Vagina (tissue), 2 donors: ENCODE measurements around the gene ENPEP. TPM values are rescaled to one million over a fixed set of nuclear protein-coding genes. Genes with fewer than 3 reads are reported as not detected.

Source experiments
- DNase-seq, 2 donors: peaks; one replicate each; pipeline ENCODE4 v3.0.0-alpha.2; 2017; ENCODE audit errors: extremely low spot score in 2 of 2
- H3K27ac ChIP-seq: fragments of 200-600 bp; sonication (generic); one replicate; pipeline ENCODE4 v1.5.1; 2019
- H3K27me3 ChIP-seq: fragments of 200-600 bp; sonication (generic); one replicate; pipeline ENCODE4 v1.5.1; 2019
- H3K36me3 ChIP-seq, 2 donors: fragments of 200-600 bp; sonication (generic); one replicate each; pipeline ENCODE4 v1.5.1; 2017 to 2019
- H3K4me1 ChIP-seq: fragments of 200-600 bp; sonication (generic); one replicate; pipeline ENCODE4 v1.5.1; 2019
- H3K4me3 ChIP-seq, 2 donors: fragments of 200-600 bp; sonication (generic); 1 replicate in 1 of 2; 2 replicates in 1 of 2; pipeline ENCODE4 v1.5.1; 2016 to 2019
- H3K9me3 ChIP-seq: fragments of 200-600 bp; sonication (generic); one replicate; pipeline ENCODE4 v1.5.1; 2019
- POLR2A ChIP-seq, 2 donors: fragments of 450-650 bp; IDR thresholded peaks; one replicate each; pipeline ENCODE4 v1.6.1; 2017; ENCODE audit warnings: antibody characterized with exemption in 2 of 2, mild to moderate bottlenecking in 2 of 2, moderate library complexity in 2 of 2
- POLR2AphosphoS5 ChIP-seq, 2 donors: sonication (generic); formaldehyde crosslinking; IDR thresholded peaks; one replicate each; pipeline ENCODE4 v1.9.0; 2017; ENCODE audit warnings: antibody characterized with exemption in 2 of 2, mild to moderate bottlenecking in 2 of 2, low read depth in 1 of 2; ENCODE audit not compliant: insufficient read depth in 1 of 2
- intact Hi-C: fragments of 100-400 bp; cut with DNase I; formaldehyde crosslinking; loops from one replicate; pipeline ENCODE4 v1.15.1; 2023
- total RNA-seq: library from RNA; depleted of rRNA; stranded (reverse); fragments of >200 nt; gene quantifications from one replicate; pipeline ENCODE4 v1.2.3, GENCODE V29; 2016
- TF ChIP-seq, protein P1 (sequence below), 3 experiments: fragments of 450-650 bp in 2 of 3; fragments of 200-600 bp in 1 of 3; sonication (generic) in 1 of 3; IDR thresholded peaks; one replicate each; pipeline ENCODE4 v1.5.1; 2017 to 2019; ENCODE audit warnings: antibody characterized with exemption in 3 of 3, mild to moderate bottlenecking in 2 of 3, moderate library complexity in 2 of 3

Gene ENPEP
- total RNA-seq, 1 donor from 2014 or later = 5.2 TPM

DNA sequence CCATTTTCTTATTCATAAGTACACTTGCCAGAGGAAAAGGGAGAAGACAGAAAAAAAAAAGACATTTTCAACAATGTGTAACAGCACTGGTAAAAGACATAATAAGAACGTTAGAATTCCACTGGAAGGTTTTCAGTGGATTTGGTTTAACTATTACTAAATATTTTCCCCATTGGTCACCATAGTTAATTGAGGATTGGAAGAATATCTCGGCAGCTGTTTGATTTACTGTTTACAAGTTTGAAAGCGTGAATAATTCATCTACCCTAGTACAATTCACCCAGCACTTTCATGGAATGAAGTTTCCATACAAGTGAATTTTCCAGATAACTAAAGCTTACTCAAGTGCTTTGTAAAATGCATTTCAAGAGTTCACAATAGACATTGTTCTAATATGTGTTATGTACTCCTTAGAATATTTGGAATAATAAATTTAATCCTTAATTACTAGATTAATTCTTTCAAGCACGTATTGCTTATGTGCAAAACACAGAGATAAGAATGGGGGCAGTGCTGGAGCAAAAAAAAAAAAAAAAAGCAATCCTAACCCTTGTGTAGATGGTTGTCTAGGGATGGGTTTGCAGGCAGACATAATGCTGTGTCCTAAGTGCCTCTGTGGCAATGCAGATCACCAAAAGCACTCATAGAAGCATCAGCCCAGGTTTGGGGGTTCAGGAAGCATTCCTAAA is 57.1 kb downstream of the ENPEP start:
- Histone ChIP-seq H3K4me3 (no peak overlapping the region), H3K36me3 (no peaks in the 10 kb centered on the region), H3K27ac (no peak overlapping the region), H3K9me3 (no peaks in the 10 kb centered on the region), H3K27me3 (no peaks in the 10 kb centered on the region), H3K4me1 (no peaks in the 10 kb centered on the region)
- DNase-seq = no peak
- TF ChIP-seq POLR2AphosphoS5 (IDR thresholded peaks at IDR 0.05; ENCODE audit: insufficient read depth in 1 of 2, low read depth in 1 of 2) (no peak), POLR2A (IDR thresholded peaks at IDR 0.05) (no peak)
- TF ChIP-seq, protein P1, sequence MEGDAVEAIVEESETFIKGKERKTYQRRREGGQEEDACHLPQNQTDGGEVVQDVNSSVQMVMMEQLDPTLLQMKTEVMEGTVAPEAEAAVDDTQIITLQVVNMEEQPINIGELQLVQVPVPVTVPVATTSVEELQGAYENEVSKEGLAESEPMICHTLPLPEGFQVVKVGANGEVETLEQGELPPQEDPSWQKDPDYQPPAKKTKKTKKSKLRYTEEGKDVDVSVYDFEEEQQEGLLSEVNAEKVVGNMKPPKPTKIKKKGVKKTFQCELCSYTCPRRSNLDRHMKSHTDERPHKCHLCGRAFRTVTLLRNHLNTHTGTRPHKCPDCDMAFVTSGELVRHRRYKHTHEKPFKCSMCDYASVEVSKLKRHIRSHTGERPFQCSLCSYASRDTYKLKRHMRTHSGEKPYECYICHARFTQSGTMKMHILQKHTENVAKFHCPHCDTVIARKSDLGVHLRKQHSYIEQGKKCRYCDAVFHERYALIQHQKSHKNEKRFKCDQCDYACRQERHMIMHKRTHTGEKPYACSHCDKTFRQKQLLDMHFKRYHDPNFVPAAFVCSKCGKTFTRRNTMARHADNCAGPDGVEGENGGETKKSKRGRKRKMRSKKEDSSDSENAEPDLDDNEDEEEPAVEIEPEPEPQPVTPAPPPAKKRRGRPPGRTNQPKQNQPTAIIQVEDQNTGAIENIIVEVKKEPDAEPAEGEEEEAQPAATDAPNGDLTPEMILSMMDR (IDR thresholded peaks at IDR 0.05) = no peak
- intact Hi-C loops = no loop called here

DNA sequence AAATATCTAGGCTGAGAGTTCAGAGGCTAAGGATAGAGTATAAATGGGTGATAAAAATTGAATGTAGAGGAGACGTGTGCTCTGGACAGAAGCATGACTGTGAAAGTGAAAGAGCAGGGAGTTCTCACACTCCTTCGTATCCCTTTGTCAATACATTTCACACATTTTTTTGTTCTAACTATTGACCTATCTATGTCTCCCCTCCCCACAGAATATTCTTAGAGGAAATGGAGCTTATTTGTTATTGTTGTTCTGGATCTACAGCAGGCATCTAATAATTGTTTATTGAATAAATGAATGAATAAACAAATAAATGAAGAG is 57.6 kb downstream of the ENPEP start:
- TF ChIP-seq POLR2A (IDR thresholded peaks at IDR 0.05) (no peak), POLR2AphosphoS5 (IDR thresholded peaks at IDR 0.05; ENCODE audit: insufficient read depth in 1 of 2, low read depth in 1 of 2) (no peak)
- TF ChIP-seq, protein P1 (IDR thresholded peaks at IDR 0.05) = no peak
- Histone ChIP-seq H3K36me3 (no peaks in the 10 kb centered on the region), H3K27ac (no peak overlapping the region), H3K27me3 (no peaks in the 10 kb centered on the region), H3K4me1 (no peaks in the 10 kb centered on the region), H3K9me3 (no peaks in the 10 kb centered on the region), H3K4me3 (no peak overlapping the region)
- intact Hi-C loops = no loop called here
- DNase-seq = no peak

DNA sequence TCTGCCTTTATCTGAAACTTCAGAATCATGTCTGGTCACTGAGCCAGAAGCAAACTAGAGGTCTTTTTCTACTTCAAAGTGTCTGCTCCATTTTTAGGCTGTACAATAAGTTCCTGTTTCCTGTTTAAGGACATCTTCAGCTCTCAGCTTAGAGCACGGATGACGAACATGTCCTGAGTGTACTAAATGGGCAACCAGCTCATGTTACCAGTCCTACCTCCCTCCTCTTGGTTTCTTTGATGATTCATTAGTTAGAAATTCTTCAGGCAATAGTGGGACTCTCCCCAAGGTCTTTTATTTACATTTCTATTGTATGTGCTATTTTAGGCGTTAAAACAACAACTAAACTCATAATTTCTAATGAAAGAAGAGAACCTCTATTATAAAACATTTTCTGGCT is 58.0 kb downstream of the ENPEP start:
- no peak overlapping the region for H3K27ac ChIP-seq
- intact Hi-C loops = no loop called here

DNA sequence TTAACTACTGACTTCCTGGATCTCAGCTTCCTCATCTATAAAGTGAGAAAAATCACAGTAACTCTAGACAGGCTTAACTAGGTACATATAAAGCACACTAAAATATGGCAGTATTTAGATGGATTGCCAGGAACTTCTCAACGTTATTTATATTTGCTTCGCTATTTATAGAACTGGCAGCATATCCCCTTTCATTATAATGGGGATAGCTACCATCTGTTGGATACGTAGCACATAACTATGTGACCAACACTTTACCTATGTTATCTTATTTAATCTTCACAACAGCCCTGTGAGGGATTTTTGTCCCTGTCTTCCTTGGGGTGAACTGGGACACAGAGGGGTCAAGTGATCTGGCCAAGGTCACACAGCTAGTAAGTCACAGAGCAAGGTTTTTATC is 64.6 kb downstream of the ENPEP start:
- no peak for TF ChIP-seq POLR2AphosphoS5 (IDR thresholded peaks at IDR 0.05; ENCODE audit: insufficient read depth in 1 of 2, low read depth in 1 of 2)
- TF ChIP-seq, protein P1 (IDR thresholded peaks at IDR 0.05) = no peak
- no peak for TF ChIP-seq POLR2A (IDR thresholded peaks at IDR 0.05)
- no peak for DNase-seq
- Histone ChIP-seq H3K27me3 (no peaks in the 10 kb centered on the region), H3K4me1 (no peaks in the 10 kb centered on the region), H3K4me3 (no peak overlapping the region), H3K27ac (no peak overlapping the region), H3K9me3 (no peaks in the 10 kb centered on the region), H3K36me3 (no peaks in the 10 kb centered on the region)
- intact Hi-C loops = no loop called here

More for the DNA sequence above, 58.0 kb downstream of the ENPEP start:
- H3K4me1 ChIP-seq = no peaks in the 10 kb centered on the region
- H3K9me3 ChIP-seq = no peaks in the 10 kb centered on the region
- H3K4me3 ChIP-seq = no peak overlapping the region
- DNase-seq = no peak
- no peaks in the 10 kb centered on the region for H3K36me3 ChIP-seq
- H3K27me3 ChIP-seq = no peaks in the 10 kb centered on the region
- TF ChIP-seq, protein P1 (IDR thresholded peaks at IDR 0.05) = no peak
- TF ChIP-seq POLR2A (IDR thresholded peaks at IDR 0.05) (no peak), POLR2AphosphoS5 (IDR thresholded peaks at IDR 0.05; ENCODE audit: insufficient read depth in 1 of 2, low read depth in 1 of 2) (no peak)

DNA sequence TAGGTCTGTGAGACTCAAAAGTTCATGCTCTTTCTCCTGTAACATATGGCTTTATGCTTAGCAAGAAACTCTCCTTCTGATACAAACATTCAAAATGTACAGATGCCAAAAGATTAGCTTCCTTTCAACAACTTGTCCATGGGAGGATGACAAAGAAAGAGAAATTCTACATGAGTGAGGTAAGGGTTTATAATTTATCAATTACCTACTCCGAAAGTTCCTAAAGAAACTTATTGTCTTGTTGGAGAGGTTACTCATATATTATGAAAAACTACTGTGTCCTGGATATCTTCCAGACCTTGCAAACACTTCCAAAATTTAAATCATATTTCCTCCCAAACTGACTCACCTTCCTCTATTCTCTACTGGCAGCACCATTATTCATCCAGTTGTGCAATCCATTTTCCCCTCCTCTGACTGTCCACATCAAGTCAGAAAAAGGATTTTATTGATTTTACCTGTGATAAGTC is 65.1 kb downstream of the ENPEP start:
- Histone ChIP-seq H3K27me3 (no peaks in the 10 kb centered on the region), H3K4me1 (no peaks in the 10 kb centered on the region), H3K9me3 (no peaks in the 10 kb centered on the region), H3K27ac (no peak overlapping the region), H3K4me3 (no peak overlapping the region), H3K36me3 (no peaks in the 10 kb centered on the region)
- TF ChIP-seq, protein P1 (IDR thresholded peaks at IDR 0.05) = no peak
- no peak for TF ChIP-seq POLR2AphosphoS5 (IDR thresholded peaks at IDR 0.05; ENCODE audit: insufficient read depth in 1 of 2, low read depth in 1 of 2)
- no peak for TF ChIP-seq POLR2A (IDR thresholded peaks at IDR 0.05)
- DNase-seq = no peak
- intact Hi-C loops = no loop called here
